Left ventricle myocardium inferior (tissue), 1 donor: ENCODE results near the gene CHRNB1. TPM values are rescaled to one million over a fixed set of nuclear protein-coding genes. Genes with fewer than 3 reads are reported as not detected.

ENCODE experiments used
- DNase-seq: peaks from one replicate; pipeline ENCODE4 v3.0.0-alpha.2; 2020
- H3K27ac ChIP-seq: fragments of 200-600 bp; replicated peaks from 2 replicates; pipeline ENCODE4 v1.8.0; 2021
- H3K27me3 ChIP-seq: fragments of 200-600 bp; 2 replicates; pipeline ENCODE4 v1.8.0; 2021; ENCODE audit warnings: low read depth
- H3K36me3 ChIP-seq: fragments of 200-600 bp; 2 replicates; pipeline ENCODE4 v1.8.0; 2021
- H3K4me1 ChIP-seq: fragments of 200-600 bp; 2 replicates; pipeline ENCODE4 v1.8.0; 2021
- H3K4me3 ChIP-seq: fragments of 200-600 bp; 2 replicates; pipeline ENCODE4 v1.8.0; 2021; ENCODE audit warnings: mild to moderate bottlenecking, moderate library complexity
- H3K9me3 ChIP-seq: fragments of 200-600 bp; replicated peaks from 2 replicates; pipeline ENCODE4 v1.8.0; 2021
- intact Hi-C: fragments of 100-400 bp; cut with micrococcal nuclease; formaldehyde crosslinking; loops from one replicate; pipeline ENCODE4 v1.11.0; 2022
- total RNA-seq: library from RNA; stranded (reverse); fragmentation: NEBNext Ultra II Directional; extraction: Animal tissue kit (Norgen Biotek cat#: 25700); gene quantifications from one replicate; pipeline ENCODE4 v1.2.1, GENCODE V29; 2021
- TF ChIP-seq, protein P1 (sequence below): fragments of 200-600 bp; IDR thresholded peaks from 2 replicates; pipeline ENCODE4 v1.8.0; 2021; ENCODE audit warnings: antibody characterized with exemption, mild to moderate bottlenecking, borderline replicate concordance
- donor health status: DM: no; HTN: yes; CAD: no; lungs with severe emphysema.

CHRNB1 gene
- total RNA-seq, 1 donor from 2014 or later, result 8.7 TPM

DNA sequence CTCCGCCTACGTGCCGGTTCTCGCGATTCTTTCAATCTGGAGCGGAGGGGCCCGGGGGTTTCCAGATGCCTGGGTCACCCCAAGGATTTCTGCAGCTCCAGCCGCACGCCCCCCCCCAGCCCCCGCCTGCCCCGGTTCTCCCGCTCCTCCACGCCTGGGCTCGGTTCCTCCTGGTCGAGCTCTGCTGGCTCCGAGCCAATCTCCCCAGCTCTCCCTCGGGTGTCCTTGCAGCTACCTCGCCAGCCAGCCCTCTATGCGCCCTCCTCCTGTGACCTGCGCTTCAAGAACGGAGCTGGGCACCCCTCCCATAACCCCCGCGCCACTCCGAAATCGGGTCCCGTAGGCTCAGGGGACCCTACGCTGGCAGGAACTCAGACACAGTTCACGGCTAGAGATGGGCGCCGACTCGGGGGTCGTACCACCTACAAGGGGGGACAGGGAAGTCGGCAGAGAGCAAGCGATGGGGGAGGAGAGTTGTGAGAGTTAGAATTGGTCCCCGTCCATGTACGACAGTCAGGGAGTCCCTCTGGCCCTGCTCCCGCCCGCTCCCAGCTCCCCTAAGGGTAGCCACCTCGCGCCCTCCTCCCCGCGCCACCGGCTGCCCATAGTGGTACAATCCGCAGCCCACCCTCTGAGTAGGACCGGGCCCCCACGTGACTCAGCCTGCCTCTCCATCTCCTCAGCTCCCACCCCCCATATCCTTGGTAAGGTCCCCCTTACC is 4.6 kb upstream of the CHRNB1 start:
- DNase-seq, result peak; percentile 71
- no peaks in the 10 kb centered on the region for H3K9me3 ChIP-seq
- H3K4me3 ChIP-seq, result peak overlapping the region; percentile 69
- peaks cover 68% of the 10 kb centered on the region for H3K4me1 ChIP-seq
- intact Hi-C loops, result no loop called here
- no peaks in the 10 kb centered on the region for H3K36me3 ChIP-seq
- peak overlapping the region; percentile 82 for H3K27ac ChIP-seq
- TF ChIP-seq, protein P1, sequence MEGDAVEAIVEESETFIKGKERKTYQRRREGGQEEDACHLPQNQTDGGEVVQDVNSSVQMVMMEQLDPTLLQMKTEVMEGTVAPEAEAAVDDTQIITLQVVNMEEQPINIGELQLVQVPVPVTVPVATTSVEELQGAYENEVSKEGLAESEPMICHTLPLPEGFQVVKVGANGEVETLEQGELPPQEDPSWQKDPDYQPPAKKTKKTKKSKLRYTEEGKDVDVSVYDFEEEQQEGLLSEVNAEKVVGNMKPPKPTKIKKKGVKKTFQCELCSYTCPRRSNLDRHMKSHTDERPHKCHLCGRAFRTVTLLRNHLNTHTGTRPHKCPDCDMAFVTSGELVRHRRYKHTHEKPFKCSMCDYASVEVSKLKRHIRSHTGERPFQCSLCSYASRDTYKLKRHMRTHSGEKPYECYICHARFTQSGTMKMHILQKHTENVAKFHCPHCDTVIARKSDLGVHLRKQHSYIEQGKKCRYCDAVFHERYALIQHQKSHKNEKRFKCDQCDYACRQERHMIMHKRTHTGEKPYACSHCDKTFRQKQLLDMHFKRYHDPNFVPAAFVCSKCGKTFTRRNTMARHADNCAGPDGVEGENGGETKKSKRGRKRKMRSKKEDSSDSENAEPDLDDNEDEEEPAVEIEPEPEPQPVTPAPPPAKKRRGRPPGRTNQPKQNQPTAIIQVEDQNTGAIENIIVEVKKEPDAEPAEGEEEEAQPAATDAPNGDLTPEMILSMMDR, result no peak
- H3K27me3 ChIP-seq, result peaks cover 34% of the 10 kb centered on the region

DNA sequence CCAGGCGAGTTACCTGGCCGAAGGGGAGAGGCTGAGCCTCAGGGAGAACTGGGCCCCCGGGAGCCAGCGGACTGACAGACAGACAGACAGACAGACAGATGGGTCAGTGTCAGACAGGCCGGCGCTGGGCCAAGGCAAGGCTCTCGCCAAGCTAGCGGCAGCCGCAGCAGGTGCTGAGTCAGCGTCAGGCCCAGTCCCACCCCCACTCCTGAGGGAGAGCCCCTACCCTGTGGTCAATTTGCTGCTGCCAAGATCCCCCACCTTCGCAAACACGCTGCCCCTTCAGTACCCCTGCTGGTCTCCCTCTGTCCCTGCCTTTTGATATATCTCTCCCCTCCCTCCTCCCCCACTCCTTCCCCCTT is 4.0 kb upstream of the CHRNB1 start:
- Histone ChIP-seq H3K27ac (peak overlapping the region; percentile 82), H3K27me3 (peaks cover 39% of the 10 kb centered on the region), H3K4me1 (peaks cover 68% of the 10 kb centered on the region), H3K36me3 (no peaks in the 10 kb centered on the region), H3K9me3 (no peaks in the 10 kb centered on the region), H3K4me3 (peak overlapping the region; percentile 69)
- intact Hi-C loops, result no loop called here
- peak; percentile 60 for DNase-seq
- TF ChIP-seq, protein P1, result no peak

DNA sequence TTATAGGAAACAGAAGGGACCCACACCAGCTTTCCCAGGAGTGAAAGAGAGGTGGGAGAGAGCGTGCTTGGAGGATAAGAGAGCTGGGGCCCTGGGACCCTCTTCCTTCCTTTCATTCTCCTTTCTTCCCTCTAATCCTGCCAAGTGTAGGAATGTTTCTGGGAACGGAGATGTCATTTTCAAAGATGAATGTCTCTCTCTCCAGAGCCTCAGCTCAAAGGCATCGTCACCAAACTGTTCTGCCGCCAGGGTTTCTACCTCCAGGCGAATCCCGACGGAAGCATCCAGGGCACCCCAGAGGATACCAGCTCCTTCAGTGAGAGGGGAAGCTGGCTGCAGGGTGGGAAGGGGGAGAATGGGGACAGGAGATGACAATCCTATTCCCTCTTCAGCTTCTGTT is 3.6 kb upstream of the CHRNB1 start:
- DNase-seq, result no peak
- intact Hi-C loops, result no loop called here
- Histone ChIP-seq H3K27me3 (peaks cover 41% of the 10 kb centered on the region), H3K27ac (peak overlapping the region; percentile 82), H3K4me1 (peaks cover 65% of the 10 kb centered on the region), H3K36me3 (no peaks in the 10 kb centered on the region), H3K4me3 (no peak overlapping the region), H3K9me3 (no peaks in the 10 kb centered on the region)
- TF ChIP-seq, protein P1, result no peak

DNA sequence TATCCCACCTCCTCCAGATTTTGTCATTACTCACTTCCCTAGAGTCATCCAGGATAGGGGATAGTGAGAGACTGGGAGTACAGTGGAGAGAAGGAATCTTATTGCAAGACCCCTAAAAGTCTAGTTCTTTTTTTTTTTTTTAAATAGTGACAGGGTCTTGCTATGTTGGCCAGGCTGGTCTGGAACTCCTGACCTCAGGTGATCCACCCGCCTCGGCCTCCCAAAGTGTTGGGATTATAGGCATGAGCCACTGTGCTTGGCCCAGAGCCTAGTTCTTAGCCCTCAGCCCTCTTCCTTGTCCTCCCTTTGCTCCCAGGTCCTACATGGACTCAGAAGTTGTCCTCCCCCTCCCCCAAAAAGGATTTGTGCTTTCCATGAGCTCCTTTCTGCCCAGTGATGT is 2.7 kb upstream of the CHRNB1 start:
- H3K4me1 ChIP-seq, result peaks cover 64% of the 10 kb centered on the region
- no peak overlapping the region for H3K27ac ChIP-seq
- peaks cover 50% of the 10 kb centered on the region for H3K27me3 ChIP-seq
- H3K36me3 ChIP-seq, result no peaks in the 10 kb centered on the region
- TF ChIP-seq, protein P1, result no peak
- no peak for DNase-seq
- no peak overlapping the region for H3K4me3 ChIP-seq
- intact Hi-C loops, result no loop called here
- no peaks in the 10 kb centered on the region for H3K9me3 ChIP-seq

DNA sequence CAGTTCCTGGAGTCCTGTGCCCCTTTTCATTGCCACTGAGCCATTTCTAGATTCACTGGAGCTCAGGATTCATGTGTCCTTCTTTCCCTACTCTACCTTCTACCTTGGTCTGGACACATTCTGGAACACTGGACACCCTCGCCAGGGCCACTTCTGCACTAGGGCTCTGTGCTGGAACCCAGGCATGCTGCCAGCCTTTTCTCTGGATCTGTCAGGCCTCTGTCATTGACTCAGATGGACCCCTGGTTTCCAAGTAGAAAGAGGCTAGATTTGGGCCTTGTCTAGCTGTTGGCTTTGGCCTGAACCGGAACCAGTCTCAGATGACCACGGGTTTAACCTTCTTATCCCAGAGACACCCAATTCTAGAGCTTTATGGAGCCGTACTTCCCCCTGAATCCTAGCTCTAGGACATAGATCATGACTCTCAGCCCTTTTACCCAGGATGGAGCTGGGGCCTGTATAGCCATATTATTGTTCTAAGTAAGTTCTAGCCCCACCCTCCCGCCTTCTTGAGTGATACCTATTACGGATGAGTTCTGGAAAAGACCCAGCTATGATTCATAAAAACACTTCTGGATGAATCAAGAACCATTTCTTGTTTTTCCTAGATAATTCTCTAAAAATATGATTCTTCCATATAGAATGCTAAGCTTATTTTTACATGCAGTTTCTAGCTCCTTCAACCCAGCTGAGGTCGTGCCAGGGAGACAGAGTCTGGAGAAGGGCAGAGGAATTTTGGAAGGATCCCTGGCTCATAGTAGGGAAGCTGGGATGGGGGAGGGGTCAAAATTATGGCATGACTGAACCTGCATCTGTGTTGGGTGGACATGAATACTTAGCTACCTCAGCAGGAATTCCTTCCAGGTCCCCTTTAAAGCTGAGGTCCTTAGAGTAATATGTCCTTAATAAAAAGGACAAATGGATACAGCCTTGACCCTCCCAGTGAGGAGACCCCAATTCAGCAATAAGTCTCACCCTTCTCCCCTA is 1.1 kb upstream of the CHRNB1 start:
- Histone ChIP-seq H3K27me3 (peaks cover 56% of the 10 kb centered on the region), H3K9me3 (no peaks in the 10 kb centered on the region), H3K4me1 (peaks cover 48% of the 10 kb centered on the region), H3K4me3 (no peak overlapping the region), H3K36me3 (no peaks in the 10 kb centered on the region), H3K27ac (no peak overlapping the region)
- DNase-seq, result no peak
- intact Hi-C loops, result no loop called here
- TF ChIP-seq, protein P1, result no peak
